Measurements from ENCODE around the gene TRPC6. TPM values are rescaled to one million over a fixed set of nuclear protein-coding genes. Genes with fewer than 3 reads are reported as not detected.

The TRPC6 gene
- total RNA-seq, 4 donors from 2014 or later = 3.9 to 7.3 (median 6.0) TPM

DNA sequence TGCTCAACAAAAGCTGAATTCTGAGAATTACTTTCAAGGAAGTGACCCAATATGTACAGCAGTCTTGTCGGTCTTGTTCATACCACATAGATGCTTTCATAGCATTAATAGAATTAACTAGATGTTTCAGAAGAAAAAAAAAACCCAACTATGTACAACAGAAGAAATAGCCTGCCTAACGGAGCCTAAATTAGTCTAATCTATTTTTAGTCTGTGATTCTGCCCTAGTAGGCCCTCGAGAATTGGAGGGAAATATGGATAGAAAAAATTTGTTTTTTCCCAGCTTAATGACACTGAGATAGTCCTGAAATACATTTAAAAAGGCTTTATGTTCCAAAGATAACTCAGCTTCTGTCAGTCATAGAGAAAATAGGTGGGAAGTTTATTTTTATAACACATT lies 17.1 kb upstream of the TRPC6 start:
- DNase-seq (ENCODE audit: low spot score in 2 of 2) = no peak
- TF ChIP-seq, protein P1, sequence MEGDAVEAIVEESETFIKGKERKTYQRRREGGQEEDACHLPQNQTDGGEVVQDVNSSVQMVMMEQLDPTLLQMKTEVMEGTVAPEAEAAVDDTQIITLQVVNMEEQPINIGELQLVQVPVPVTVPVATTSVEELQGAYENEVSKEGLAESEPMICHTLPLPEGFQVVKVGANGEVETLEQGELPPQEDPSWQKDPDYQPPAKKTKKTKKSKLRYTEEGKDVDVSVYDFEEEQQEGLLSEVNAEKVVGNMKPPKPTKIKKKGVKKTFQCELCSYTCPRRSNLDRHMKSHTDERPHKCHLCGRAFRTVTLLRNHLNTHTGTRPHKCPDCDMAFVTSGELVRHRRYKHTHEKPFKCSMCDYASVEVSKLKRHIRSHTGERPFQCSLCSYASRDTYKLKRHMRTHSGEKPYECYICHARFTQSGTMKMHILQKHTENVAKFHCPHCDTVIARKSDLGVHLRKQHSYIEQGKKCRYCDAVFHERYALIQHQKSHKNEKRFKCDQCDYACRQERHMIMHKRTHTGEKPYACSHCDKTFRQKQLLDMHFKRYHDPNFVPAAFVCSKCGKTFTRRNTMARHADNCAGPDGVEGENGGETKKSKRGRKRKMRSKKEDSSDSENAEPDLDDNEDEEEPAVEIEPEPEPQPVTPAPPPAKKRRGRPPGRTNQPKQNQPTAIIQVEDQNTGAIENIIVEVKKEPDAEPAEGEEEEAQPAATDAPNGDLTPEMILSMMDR (IDR thresholded peaks at IDR 0.05) = no peak
- TF ChIP-seq POLR2A (IDR thresholded peaks at IDR 0.05) = no peak
- intact Hi-C loops (cut with DNase I; ENCODE audit: low total_unique reads) = no loop called here
- no peak overlapping the region for H3K4me3 ChIP-seq (ENCODE audit: low read depth, poor library complexity, severe bottlenecking)
- WGBS, 2 donors = 55 to 61% methylated on average over 3 of the region's 3 CpGs

DNA sequence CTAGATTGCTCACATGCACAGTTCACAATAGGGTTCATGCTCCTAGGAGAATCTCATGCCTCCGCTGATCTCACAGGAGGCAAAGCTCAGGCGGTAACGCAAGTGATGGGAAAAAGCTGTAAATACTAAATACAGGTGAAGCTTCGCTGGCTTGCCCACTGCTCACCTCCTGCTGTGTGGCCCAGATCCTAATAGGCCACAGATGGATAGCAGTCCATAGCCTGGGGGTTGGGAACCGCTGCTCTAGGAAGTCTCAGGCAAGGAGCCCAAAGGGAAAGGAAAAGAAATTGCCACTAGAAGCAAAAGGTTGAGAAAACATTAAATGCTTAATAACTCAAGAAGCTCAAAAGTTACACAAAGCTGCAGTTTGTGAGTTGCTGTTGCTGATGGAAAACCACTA lies 3.2 kb upstream of the TRPC6 start:
- 79 to 89% methylated on average over 5 of the region's 5 CpGs for WGBS, 2 donors

DNA sequence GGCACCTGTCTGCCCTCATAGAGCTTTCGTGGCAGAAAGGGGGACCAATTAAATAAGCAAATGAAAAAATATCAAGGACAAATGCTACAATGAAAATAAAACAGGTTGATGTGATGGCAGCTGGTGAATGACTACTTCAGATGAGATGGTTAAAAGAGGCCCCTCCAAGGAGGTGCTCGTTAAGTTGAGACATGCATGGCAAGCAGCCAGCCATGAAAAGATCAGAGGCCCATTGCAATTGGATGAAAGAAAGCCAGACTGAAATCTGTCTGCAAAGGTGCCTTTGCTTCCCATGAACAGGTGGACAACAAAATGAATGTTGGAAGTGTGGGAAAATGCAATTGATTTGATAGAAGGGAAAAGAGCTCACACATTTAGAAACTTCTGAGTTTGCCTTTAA lies 848 bp upstream of the TRPC6 start:
- DNase-seq (ENCODE audit: low spot score in 2 of 2) = no peak
- no peak for TF ChIP-seq POLR2A (IDR thresholded peaks at IDR 0.05)
- TF ChIP-seq, protein P1 (IDR thresholded peaks at IDR 0.05) = no peak
- intact Hi-C loops (cut with DNase I; ENCODE audit: low total_unique reads) = no loop called here
- WGBS, 2 donors = 46 to 56% methylated on average over 2 of the region's 2 CpGs
- H3K4me3 ChIP-seq (ENCODE audit: low read depth, poor library complexity, severe bottlenecking) = no peak overlapping the region

More for the DNA sequence above, 3.2 kb upstream of the TRPC6 start:
- intact Hi-C loops (cut with DNase I; ENCODE audit: low total_unique reads) = no loop called here
- no peak for DNase-seq (ENCODE audit: low spot score in 2 of 2)
- TF ChIP-seq, protein P1 (IDR thresholded peaks at IDR 0.05) = no peak
- TF ChIP-seq POLR2A (IDR thresholded peaks at IDR 0.05) = no peak
- no peak overlapping the region for H3K4me3 ChIP-seq (ENCODE audit: low read depth, poor library complexity, severe bottlenecking)

DNA sequence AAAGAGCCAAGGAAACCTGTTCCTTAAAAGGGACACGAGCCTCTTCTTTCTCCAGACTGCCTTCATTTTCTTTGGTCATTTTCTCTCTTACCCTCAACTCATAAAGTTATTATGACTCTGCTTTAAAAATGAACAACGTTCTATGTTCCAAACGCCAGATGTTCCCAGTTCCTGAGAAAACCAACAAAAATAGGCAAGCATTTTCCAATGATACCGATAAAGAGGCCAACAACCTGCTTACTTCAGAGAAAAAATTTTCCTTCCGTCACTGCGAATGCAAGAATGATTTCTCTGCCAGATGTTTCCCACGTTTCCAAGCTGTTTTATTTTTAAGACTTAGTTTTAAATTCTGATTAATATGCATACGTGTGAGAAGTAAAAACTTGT lies 315 bp upstream of the TRPC6 start:
- no peak for TF ChIP-seq POLR2A (IDR thresholded peaks at IDR 0.05)
- TF ChIP-seq, protein P1 (IDR thresholded peaks at IDR 0.05) = no peak
- 8 to 15% methylated on average over 8 of the region's 8 CpGs for WGBS, 2 donors
- DNase-seq (ENCODE audit: low spot score in 2 of 2) = no peak
- intact Hi-C loops (cut with DNase I; ENCODE audit: low total_unique reads) = no loop called here
- no peak overlapping the region for H3K4me3 ChIP-seq (ENCODE audit: low read depth, poor library complexity, severe bottlenecking)

DNA sequence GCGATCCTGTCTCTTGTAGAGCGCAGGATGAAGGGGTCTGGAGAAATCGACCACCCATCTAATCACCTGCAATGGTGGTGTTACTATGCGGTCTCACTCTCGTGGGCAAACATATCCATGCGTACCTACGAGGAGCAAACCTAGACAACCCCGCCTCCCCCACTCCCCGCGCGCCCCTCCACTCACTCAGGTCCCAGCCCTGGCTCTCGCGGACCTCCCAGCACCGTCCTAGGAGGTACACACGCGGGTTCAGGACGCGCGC lies 887 bp downstream of the TRPC6 start:
- peak overlapping the region; percentile 40 for H3K4me3 ChIP-seq (ENCODE audit: low read depth, poor library complexity, severe bottlenecking)
- intact Hi-C loops (cut with DNase I; ENCODE audit: low total_unique reads) = no loop called here
- no peak for TF ChIP-seq POLR2A (IDR thresholded peaks at IDR 0.05)
- TF ChIP-seq, protein P1 (IDR thresholded peaks at IDR 0.05) = no peak
- no peak for DNase-seq (ENCODE audit: low spot score in 2 of 2)
- WGBS, 2 donors = 0 to 2% methylated on average over 5 to 16 of the region's 19 CpGs

DNA sequence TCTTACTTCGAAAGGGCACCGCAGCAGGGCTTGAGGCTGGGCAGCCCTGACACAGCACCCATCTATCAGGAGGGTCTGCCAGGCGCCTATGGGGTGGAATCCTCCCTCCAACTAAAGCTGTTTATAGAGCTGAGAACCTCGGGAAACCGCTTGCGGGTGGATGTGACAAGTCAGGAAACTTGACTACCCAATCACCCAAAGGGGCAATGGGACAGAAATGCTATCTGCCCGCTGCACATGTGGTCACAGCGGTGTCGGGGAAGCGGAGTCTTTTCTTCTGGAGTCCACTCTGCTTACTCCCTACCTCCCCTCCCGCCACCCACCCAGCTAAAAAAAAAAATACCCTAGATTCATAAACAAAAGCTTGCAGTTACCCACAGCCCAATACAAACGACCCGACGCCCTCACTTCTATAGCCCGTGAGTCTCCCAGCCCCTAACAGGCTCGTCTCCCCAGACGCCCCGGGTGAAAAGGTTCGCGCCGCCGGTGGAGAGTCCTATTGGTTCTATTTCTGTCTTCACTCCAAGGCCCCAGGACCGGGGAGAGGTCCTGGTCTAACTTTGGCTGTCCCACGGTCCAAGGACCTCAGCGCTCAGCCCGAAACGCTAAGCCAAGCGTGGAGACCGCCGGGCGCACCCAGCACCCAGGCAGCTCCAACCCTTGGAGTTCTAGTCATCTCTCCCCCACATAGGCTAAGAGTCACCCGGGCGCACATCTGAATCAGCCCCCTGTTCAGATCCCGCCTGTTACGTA lies 1.4 kb downstream of the TRPC6 start:
- TF ChIP-seq POLR2A (IDR thresholded peaks at IDR 0.05) = no peak
- TF ChIP-seq, protein P1 (IDR thresholded peaks at IDR 0.05) = no peak
- H3K4me3 ChIP-seq (ENCODE audit: low read depth, poor library complexity, severe bottlenecking) = peak overlapping the region; percentile 40
- DNase-seq (ENCODE audit: low spot score in 2 of 2) = no peak
- WGBS, 2 donors = 5 to 9% methylated on average over 28 to 35 of the region's 35 CpGs
- intact Hi-C loops (cut with DNase I; ENCODE audit: low total_unique reads) = no loop called here

Data from lower leg skin (tissue), 4 donors.